Activated T-helper 17 cell treated with anti-CD3 and anti-CD28 coated beads, Interleukin-2, amount 50 U/mL, for 72 hours (primary cell): ENCODE data around the gene ARFIP1. TPM values are rescaled to one million over a fixed set of nuclear protein-coding genes. Genes with fewer than 3 reads are reported as not detected.
"Not testable (repeated sequence)": the region's sequence is repeated elsewhere in the genome, so short reads cannot be mapped to it uniquely, and the experiment has no call there.

Source experiments
- ATAC-seq: fragments of 150-1000 bp; cut with Tn5 transposase; replicated peaks from 2 replicates; pipeline ENCODE4 v1.10.0; 2021; ENCODE audit warnings: mild to moderate bottlenecking, moderate library complexity
- H3K27ac Mint-ChIP-seq: one replicate; pipeline ENCODE4 v1.8.0; 2022; ENCODE audit warnings: mixed read lengths
- H3K27me3 Mint-ChIP-seq: one replicate; pipeline ENCODE4 v1.8.0; 2022; ENCODE audit warnings: mixed read lengths
- H3K36me3 Mint-ChIP-seq: one replicate; pipeline ENCODE4 v1.8.0; 2022; ENCODE audit warnings: low read depth, mild to moderate bottlenecking, mixed read lengths
- H3K4me1 Mint-ChIP-seq: one replicate; pipeline ENCODE4 v1.8.0; 2022; ENCODE audit warnings: mixed read lengths
- H3K4me3 Mint-ChIP-seq: one replicate; pipeline ENCODE4 v1.8.0; 2022; ENCODE audit warnings: mild to moderate bottlenecking, mixed read lengths
- H3K9me3 Mint-ChIP-seq: one replicate; pipeline ENCODE4 v1.8.0; 2022; ENCODE audit warnings: mixed read lengths
- total RNA-seq, 2 donors: library from RNA; stranded (reverse); gene quantifications; one replicate each; pipeline ENCODE4 v1.2.3, GENCODE V29; 2022

Gene ARFIP1
- total RNA-seq, 2 donors from 2014 or later, result 11.4 to 14.0 TPM

DNA sequence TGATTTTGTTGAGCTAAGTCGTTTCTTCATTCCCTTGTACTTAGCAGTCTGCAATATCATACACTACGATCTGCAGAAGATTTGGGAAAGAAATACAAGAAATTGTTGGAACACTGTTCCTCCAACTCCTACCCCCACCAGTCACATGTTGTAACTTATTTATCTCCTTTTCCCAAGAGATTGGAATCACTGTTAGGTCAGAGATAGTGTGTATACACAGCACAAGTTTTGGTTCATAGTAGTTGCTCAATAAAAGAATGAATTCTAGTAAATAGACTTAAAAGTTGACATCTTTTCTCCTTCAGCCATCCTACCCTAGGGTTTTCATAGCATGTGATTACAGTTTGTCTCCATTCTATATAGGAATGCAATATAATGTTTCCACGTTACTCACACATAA lies 68.8 kb downstream of the ARFIP1 start:
- Mint-ChIP-seq H3K27me3 (no peaks in the 10 kb centered on the region), H3K36me3 (no peaks in the 10 kb centered on the region), H3K4me3 (no peak overlapping the region)

GRCh38 chr4:152849350-152849749 lies 69.6 kb downstream of the ARFIP1 start:
- H3K27me3 Mint-ChIP-seq, result no peaks in the 10 kb centered on the region
- H3K4me3 Mint-ChIP-seq, result no peak overlapping the region
- no peak overlapping the region for H3K27ac Mint-ChIP-seq

More for the DNA sequence above, 68.8 kb downstream of the ARFIP1 start:
- Mint-ChIP-seq H3K4me1 (peaks cover 9% of the 10 kb centered on the region), H3K27ac (no peak overlapping the region), H3K9me3 (peaks cover 10% of the 10 kb centered on the region)
- ATAC-seq, result no peak

GRCh38 chr4:152850377-152850776 lies 70.6 kb downstream of the ARFIP1 start:
- no peak overlapping the region for H3K4me3 Mint-ChIP-seq

More at GRCh38 chr4:152849350-152849749, 69.6 kb downstream of the ARFIP1 start:
- H3K4me1 Mint-ChIP-seq, result peaks cover 9% of the 10 kb centered on the region
- H3K9me3 Mint-ChIP-seq, result peaks cover 13% of the 10 kb centered on the region
- no peak for ATAC-seq
- no peaks in the 10 kb centered on the region for H3K36me3 Mint-ChIP-seq

GRCh38 chr4:152851226-152851625 lies 71.5 kb downstream of the ARFIP1 start:
- no peak for ATAC-seq
- H3K4me1 Mint-ChIP-seq, result peaks cover 9% of the 10 kb centered on the region
- no peaks in the 10 kb centered on the region for H3K36me3 Mint-ChIP-seq
- H3K27ac Mint-ChIP-seq, result no peak overlapping the region
- no peak overlapping the region for H3K4me3 Mint-ChIP-seq
- peaks cover 14% of the 10 kb centered on the region for H3K9me3 Mint-ChIP-seq
- H3K27me3 Mint-ChIP-seq, result no peaks in the 10 kb centered on the region

More at GRCh38 chr4:152850377-152850776, 70.6 kb downstream of the ARFIP1 start:
- ATAC-seq, result no peak
- Mint-ChIP-seq H3K27ac (no peak overlapping the region), H3K9me3 (peaks cover 14% of the 10 kb centered on the region), H3K36me3 (no peaks in the 10 kb centered on the region), H3K27me3 (no peaks in the 10 kb centered on the region), H3K4me1 (peaks cover 9% of the 10 kb centered on the region)

GRCh38 chr4:152853293-152853692 lies 73.5 kb downstream of the ARFIP1 start:
- ATAC-seq, result no peak
- Mint-ChIP-seq H3K4me3 (no peak overlapping the region), H3K36me3 (no peaks in the 10 kb centered on the region)

DNA sequence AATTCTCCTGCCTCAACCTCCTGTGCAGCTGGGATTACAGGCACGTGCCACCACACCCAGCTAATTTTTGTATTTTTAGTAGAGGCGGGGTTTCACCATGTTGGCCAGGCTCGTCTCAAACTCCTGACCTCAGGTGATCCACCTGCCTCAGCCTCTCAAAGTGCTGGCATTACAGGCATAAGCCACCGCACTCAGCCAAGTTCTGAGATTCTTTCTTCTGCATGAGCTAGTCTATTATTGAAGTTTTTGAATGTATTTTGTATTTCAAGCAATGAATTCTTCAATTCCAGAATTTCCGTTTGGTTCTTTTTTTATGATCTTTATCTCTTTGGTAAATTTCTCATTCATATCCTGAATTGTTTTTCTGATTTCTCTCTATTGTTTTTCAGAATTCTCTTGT lies 74.3 kb downstream of the ARFIP1 start:
- H3K27me3 Mint-ChIP-seq, H3K27ac Mint-ChIP-seq, H3K36me3 Mint-ChIP-seq, ATAC-seq, H3K4me3 Mint-ChIP-seq, H3K4me1 Mint-ChIP-seq: not testable (repeated sequence)
- H3K9me3 Mint-ChIP-seq, result peaks cover 14% of the 10 kb centered on the region

More at GRCh38 chr4:152853293-152853692, 73.5 kb downstream of the ARFIP1 start:
- Mint-ChIP-seq H3K27ac (no peak overlapping the region), H3K9me3 (peaks cover 14% of the 10 kb centered on the region), H3K4me1 (peaks cover 9% of the 10 kb centered on the region), H3K27me3 (no peaks in the 10 kb centered on the region)

DNA sequence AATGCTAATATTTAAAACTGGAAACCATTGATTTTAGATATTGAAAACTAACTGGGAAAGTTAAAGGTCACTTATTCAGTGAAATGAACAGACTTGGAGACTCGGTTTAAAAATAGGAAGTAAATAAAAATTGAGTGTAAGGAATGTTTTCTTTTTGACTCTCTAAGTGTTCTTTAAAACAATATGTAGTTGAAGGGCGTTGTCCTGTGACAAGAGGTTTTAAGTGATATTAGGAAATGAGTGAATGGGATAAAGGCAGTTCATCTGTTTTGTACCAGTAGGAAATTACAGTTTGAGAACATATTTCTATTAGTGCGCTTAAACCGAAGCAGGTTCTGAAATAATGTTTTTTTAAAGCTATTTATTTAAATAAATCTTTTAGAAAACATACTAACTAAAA lies 77.2 kb downstream of the ARFIP1 start:
- H3K9me3 Mint-ChIP-seq, result peaks cover 10% of the 10 kb centered on the region
- H3K4me1 Mint-ChIP-seq, result no peaks in the 10 kb centered on the region
- H3K27me3 Mint-ChIP-seq, result no peaks in the 10 kb centered on the region
- H3K4me3 Mint-ChIP-seq, result no peak overlapping the region
- H3K36me3 Mint-ChIP-seq, result no peaks in the 10 kb centered on the region
- H3K27ac Mint-ChIP-seq, result no peak overlapping the region
- ATAC-seq, result no peak

- Mint-ChIP-seq H3K27ac (no peak overlapping the region), H3K4me3 (no peak overlapping the region), H3K27me3 (no peaks in the 10 kb centered on the region), H3K36me3 (peaks cover 2% of the 10 kb centered on the region), H3K4me1 (no peaks in the 10 kb centered on the region), H3K9me3 (peaks cover 4% of the 10 kb centered on the region)
- ATAC-seq, result no peak
Observed at GRCh38 chr4:152858934-152859333, 79.2 kb downstream of the ARFIP1 start.

- H3K4me3 Mint-ChIP-seq, result no peak overlapping the region
- no peak overlapping the region for H3K27ac Mint-ChIP-seq
- peaks cover 8% of the 10 kb centered on the region for H3K36me3 Mint-ChIP-seq
- no peaks in the 10 kb centered on the region for H3K9me3 Mint-ChIP-seq
- no peaks in the 10 kb centered on the region for H3K4me1 Mint-ChIP-seq
- no peaks in the 10 kb centered on the region for H3K27me3 Mint-ChIP-seq
- no peak for ATAC-seq
Observed at GRCh38 chr4:152860046-152860445, 80.3 kb downstream of the ARFIP1 start.

DNA sequence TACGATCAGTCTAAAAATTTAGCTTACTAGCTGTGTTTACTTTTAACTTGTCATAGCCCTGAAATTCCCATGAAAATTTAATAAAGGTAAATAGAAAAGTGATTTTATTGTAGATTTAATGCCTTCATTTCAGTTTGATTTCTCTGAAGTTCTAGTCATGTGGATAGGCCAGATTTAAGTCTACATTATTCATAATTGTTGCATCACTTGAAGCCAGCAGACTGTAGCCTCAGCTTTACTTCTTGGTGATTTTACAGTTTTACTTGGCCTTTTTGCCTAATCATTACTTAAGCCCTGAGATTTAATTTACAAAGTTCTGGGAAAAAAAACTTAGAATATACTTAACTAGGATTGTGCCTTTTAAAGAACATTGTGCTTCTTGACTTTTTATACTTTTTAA lies 82.9 kb downstream of the ARFIP1 start:
- H3K4me1 Mint-ChIP-seq, result no peaks in the 10 kb centered on the region
- H3K4me3 Mint-ChIP-seq, result no peak overlapping the region
- no peak for ATAC-seq
- peaks cover 8% of the 10 kb centered on the region for H3K36me3 Mint-ChIP-seq
- no peaks in the 10 kb centered on the region for H3K27me3 Mint-ChIP-seq
- H3K27ac Mint-ChIP-seq, result no peak overlapping the region
- no peaks in the 10 kb centered on the region for H3K9me3 Mint-ChIP-seq

GRCh38 chr4:152864361-152864760 lies 84.6 kb downstream of the ARFIP1 start:
- Mint-ChIP-seq H3K4me3 (no peak overlapping the region), H3K27me3 (no peaks in the 10 kb centered on the region), H3K4me1 (no peaks in the 10 kb centered on the region), H3K27ac (no peak overlapping the region), H3K36me3 (peaks cover 8% of the 10 kb centered on the region), H3K9me3 (no peaks in the 10 kb centered on the region)
- ATAC-seq, result no peak

DNA sequence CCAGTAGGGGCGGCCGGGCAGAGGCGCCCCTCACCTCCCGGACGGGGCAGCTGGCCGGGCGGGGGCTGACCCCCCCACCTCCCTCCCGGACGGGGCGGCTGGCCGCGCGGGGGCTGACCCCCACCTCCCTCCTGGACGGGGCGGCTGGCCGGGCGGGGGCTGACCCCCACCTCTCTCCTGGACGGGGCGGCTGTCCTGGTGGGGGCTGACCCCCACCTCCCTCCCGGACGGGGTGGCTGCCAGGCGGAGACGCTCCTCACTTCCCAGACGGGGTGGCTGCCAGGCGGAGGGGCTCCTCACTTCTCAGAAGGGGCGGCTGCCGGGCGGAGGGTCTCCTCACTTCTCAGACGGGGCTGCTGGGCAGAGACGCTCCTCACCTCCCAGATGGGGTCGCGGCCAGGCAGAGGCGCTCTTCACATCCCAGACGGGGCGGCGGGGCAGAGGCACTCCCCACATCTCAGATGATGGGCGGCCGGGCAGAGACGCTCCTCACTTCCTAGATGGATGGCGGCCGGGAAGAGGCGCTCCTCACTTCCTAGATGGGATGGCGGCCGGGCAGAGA lies 86.8 kb downstream of the ARFIP1 start:
- H3K27me3 Mint-ChIP-seq, H3K27ac Mint-ChIP-seq, ATAC-seq, H3K4me1 Mint-ChIP-seq, H3K36me3 Mint-ChIP-seq, H3K4me3 Mint-ChIP-seq, H3K9me3 Mint-ChIP-seq: not testable (repeated sequence)

- Mint-ChIP-seq H3K4me1 (no peaks in the 10 kb centered on the region), H3K27me3 (no peaks in the 10 kb centered on the region), H3K9me3 (no peaks in the 10 kb centered on the region), H3K27ac (no peak overlapping the region), H3K36me3 (peaks cover 24% of the 10 kb centered on the region), H3K4me3 (no peak overlapping the region)
- no peak for ATAC-seq
Observed at GRCh38 chr4:152870606-152871005, 90.9 kb downstream of the ARFIP1 start.

DNA sequence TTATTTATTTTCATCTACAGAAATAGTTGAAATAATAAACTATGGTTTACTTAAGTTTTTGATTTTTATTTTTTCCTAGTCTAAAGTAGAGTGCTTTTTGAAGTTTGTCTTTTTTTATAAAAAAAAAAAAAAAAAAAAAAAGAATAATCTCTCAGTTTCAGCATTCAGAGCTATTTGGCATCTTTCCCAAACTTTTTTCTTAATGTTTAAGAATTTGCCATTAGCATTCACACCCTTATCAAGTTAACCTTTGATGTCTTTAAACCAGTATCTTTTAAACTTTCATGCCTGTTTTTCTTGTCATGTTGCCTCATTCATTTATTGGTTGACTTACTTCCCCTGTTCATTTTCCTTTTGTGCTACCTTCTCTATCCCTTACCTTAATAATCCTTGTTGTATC lies 95.5 kb downstream of the ARFIP1 start:
- H3K4me3 Mint-ChIP-seq, result no peak overlapping the region
- H3K9me3 Mint-ChIP-seq, result peaks cover 3% of the 10 kb centered on the region
- ATAC-seq, result no peak
- H3K27ac Mint-ChIP-seq, result no peak overlapping the region
- no peaks in the 10 kb centered on the region for H3K27me3 Mint-ChIP-seq
- H3K4me1 Mint-ChIP-seq, result no peaks in the 10 kb centered on the region
- peaks cover 49% of the 10 kb centered on the region for H3K36me3 Mint-ChIP-seq

DNA sequence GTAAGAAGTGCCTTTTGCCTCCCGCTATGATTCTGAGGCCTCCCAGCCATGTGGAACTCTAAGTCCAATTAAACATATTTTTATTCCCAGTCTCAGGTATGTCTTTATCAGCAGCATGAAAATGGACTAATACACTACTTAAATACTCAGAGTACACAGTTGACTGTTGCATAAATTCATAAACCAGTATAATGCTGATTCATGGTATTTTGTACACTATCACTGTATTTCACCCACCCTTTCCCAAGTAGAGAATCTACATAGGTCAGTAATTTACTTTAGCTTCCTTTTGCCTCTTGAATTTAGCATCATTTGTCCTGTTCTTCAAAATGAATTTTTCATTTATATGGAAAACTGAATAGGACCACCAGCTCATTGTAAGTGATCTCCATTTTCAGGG lies 98.1 kb downstream of the ARFIP1 start:
- Mint-ChIP-seq H3K27ac (no peak overlapping the region), H3K4me3 (no peak overlapping the region), H3K4me1 (no peaks in the 10 kb centered on the region), H3K9me3 (peaks cover 3% of the 10 kb centered on the region), H3K27me3 (no peaks in the 10 kb centered on the region), H3K36me3 (peaks cover 52% of the 10 kb centered on the region)
- no peak for ATAC-seq

DNA sequence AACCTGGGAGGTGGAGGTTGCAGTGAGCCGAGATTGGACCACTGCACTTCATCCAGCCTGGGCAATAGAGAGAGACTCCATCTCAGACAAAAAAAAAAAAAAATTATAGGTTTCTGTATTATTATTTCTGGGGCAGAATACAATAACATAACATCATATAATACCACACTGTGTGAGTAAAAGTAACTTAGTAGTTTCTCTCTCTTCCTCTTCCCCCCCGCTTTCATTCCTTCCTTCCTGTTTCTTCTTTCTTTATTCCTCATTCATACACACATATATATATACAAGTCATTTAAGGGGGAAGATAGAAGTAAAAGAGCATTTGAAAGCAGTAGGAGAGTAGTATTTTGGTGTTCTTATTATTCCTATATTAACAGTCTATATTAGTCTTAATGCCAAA lies 100.5 kb downstream of the ARFIP1 start:
- ATAC-seq, result no peak
- Mint-ChIP-seq H3K4me1 (no peaks in the 10 kb centered on the region), H3K4me3 (no peak overlapping the region), H3K27me3 (no peaks in the 10 kb centered on the region), H3K36me3 (peaks cover 40% of the 10 kb centered on the region), H3K27ac (no peak overlapping the region), H3K9me3 (peaks cover 3% of the 10 kb centered on the region)
